Measurements from ENCODE around the gene SLC35F1. TPM values are rescaled to one million over a fixed set of nuclear protein-coding genes. Genes with fewer than 3 reads are reported as not detected.

Gene SLC35F1
- total and polyA plus RNA-seq, 2 donors (not counting 1 experiment from before 2014, with no cell fraction given): 0.09 to 0.17 TPM

DNA sequence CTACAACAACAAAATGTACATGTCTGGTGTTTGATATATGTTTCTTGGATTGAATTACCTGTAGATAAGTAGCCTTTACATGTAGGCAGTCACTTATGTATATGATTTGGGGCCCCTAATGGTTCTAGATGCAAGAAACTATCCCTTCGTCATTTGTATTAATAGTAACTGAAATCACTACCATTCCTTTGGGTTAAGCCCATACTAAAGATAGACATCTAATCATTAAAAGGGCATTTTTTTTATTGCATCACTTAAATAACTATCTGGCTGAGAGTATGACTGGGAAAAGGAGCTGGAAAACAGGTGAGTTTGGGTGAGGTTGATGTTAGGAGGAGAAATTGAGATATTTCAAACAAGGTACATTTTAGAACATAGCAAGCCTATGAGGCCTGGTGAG lies 427.6 kb downstream of the SLC35F1 start:
- no peak for DNase-seq (ENCODE audit: low read depth in 2 of 2)
- Histone ChIP-seq H2AFZ (ENCODE audit: low read length) (no peak overlapping the region), H3K9me3 (ENCODE audit: control insufficient read depth, insufficient read depth, low read depth, low read length) (no peaks in the 10 kb centered on the region), H3K27me3 (ENCODE audit: control insufficient read depth, insufficient read depth, low read length) (no peaks in the 10 kb centered on the region), H3K27ac (ENCODE audit: insufficient read depth, low read length) (no peak overlapping the region), H3K79me2 (ENCODE audit: control insufficient read depth, insufficient read depth, low read length) (no peaks in the 10 kb centered on the region), H3K4me1 (ENCODE audit: control insufficient read depth, extremely low read depth, insufficient read depth, low read length) (no peaks in the 10 kb centered on the region), H3K4me3 (replicated peaks in 1 of 4; ENCODE audit: control extremely low read depth in 1 of 4, insufficient read depth in 1 of 4, low read depth in 3 of 4, low read length in 4 of 4) (no peak overlapping the region), H4K20me1 (ENCODE audit: control insufficient read depth, extremely low read depth, insufficient read depth, low read length) (no peaks in the 10 kb centered on the region), H3K36me3 (ENCODE audit: control insufficient read depth, insufficient read depth, low read length) (no peaks in the 10 kb centered on the region), H3K9ac (ENCODE audit: insufficient read depth, low read length) (no peak overlapping the region), H3K4me2 (ENCODE audit: extremely low read depth, insufficient read depth, low read length) (no peak overlapping the region)
- no peak for TF ChIP-seq EZH2 (IDR thresholded peaks at IDR 0.05; ENCODE audit: low read length, missing control alignments)
- TF ChIP-seq, protein P1, sequence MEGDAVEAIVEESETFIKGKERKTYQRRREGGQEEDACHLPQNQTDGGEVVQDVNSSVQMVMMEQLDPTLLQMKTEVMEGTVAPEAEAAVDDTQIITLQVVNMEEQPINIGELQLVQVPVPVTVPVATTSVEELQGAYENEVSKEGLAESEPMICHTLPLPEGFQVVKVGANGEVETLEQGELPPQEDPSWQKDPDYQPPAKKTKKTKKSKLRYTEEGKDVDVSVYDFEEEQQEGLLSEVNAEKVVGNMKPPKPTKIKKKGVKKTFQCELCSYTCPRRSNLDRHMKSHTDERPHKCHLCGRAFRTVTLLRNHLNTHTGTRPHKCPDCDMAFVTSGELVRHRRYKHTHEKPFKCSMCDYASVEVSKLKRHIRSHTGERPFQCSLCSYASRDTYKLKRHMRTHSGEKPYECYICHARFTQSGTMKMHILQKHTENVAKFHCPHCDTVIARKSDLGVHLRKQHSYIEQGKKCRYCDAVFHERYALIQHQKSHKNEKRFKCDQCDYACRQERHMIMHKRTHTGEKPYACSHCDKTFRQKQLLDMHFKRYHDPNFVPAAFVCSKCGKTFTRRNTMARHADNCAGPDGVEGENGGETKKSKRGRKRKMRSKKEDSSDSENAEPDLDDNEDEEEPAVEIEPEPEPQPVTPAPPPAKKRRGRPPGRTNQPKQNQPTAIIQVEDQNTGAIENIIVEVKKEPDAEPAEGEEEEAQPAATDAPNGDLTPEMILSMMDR (conservative IDR thresholded peaks at IDR 0.05 in 1 of 2, IDR thresholded peaks at IDR 0.05 in 1 of 2; ENCODE audit: low read depth in 1 of 2, low read length in 2 of 2): no peak

DNA sequence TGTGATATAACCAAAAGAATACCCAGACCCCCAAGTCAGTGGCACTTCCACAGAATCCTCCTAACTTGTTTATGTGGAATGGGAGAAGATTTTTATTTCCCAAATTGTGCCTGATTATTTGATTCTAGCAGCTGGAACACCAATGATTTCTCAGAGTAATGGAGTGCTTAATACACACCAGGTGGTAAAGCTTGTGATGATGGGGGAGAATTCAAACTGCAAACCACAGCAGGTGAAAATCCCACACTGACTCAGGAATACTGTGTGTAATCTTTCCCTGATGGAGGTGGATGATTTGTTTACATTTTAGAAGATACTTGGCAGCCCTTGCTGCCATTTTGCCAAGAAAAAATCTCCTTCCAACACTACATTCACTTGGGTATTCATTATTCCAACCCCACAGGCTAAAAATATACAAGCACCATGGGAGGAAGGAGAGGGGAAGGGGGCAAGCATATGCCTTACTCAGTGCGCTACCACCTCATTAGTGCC lies 428.3 kb downstream of the SLC35F1 start:
- H3K9me3 ChIP-seq (ENCODE audit: control insufficient read depth, insufficient read depth, low read depth, low read length): no peaks in the 10 kb centered on the region
- no peak overlapping the region for H3K4me2 ChIP-seq (ENCODE audit: extremely low read depth, insufficient read depth, low read length)
- H3K4me3 ChIP-seq (replicated peaks in 1 of 4; ENCODE audit: control extremely low read depth in 1 of 4, insufficient read depth in 1 of 4, low read depth in 3 of 4, low read length in 4 of 4): no peak overlapping the region
- DNase-seq (ENCODE audit: low read depth in 2 of 2): peak in 1 of 2 donors; percentile 38
- no peaks in the 10 kb centered on the region for H3K4me1 ChIP-seq (ENCODE audit: control insufficient read depth, extremely low read depth, insufficient read depth, low read length)
- TF ChIP-seq, protein P1 (conservative IDR thresholded peaks at IDR 0.05 in 1 of 2, IDR thresholded peaks at IDR 0.05 in 1 of 2; ENCODE audit: low read depth in 1 of 2, low read length in 2 of 2): no peak
- no peak for TF ChIP-seq EZH2 (IDR thresholded peaks at IDR 0.05; ENCODE audit: low read length, missing control alignments)
- no peak overlapping the region for H3K9ac ChIP-seq (ENCODE audit: insufficient read depth, low read length)
- no peaks in the 10 kb centered on the region for H3K79me2 ChIP-seq (ENCODE audit: control insufficient read depth, insufficient read depth, low read length)
- no peak overlapping the region for H2AFZ ChIP-seq (ENCODE audit: low read length)
- H4K20me1 ChIP-seq (ENCODE audit: control insufficient read depth, extremely low read depth, insufficient read depth, low read length): no peaks in the 10 kb centered on the region
- H3K27me3 ChIP-seq (ENCODE audit: control insufficient read depth, insufficient read depth, low read length): no peaks in the 10 kb centered on the region
- no peak overlapping the region for H3K27ac ChIP-seq (ENCODE audit: insufficient read depth, low read length)
- H3K36me3 ChIP-seq (ENCODE audit: control insufficient read depth, insufficient read depth, low read length): no peaks in the 10 kb centered on the region

DNA sequence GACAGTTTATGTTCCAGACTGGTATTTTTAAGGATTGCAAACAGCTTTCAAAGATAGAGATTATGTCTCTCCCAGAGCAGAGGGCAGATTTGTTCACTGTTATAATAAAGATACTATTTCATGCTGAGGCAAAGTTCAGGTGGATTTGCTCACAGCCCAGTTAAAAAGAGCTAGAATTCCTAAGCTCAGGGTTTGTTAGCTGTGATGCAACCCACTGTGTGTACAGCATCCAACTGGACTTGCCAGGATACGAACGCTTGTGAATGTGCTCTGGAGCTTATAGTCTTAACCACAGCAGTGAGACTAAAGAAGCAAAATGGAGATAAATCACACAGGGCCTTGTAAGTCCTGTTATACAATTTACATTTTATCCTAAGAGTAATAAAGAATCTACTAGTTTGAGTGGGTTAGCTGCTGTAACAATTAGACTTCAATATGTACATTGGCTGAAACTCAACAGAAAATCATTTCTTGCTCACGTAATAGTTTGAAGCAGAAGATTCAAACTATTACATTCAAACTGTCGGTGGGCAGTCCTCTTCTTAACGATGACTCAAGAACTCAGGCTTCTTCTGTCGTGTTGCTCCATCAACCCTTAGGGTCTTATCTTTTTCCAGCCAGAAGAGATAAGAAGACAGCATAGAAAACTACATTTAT lies 437.1 kb downstream of the SLC35F1 start:
- H2AFZ ChIP-seq (ENCODE audit: low read length): no peak overlapping the region
- no peaks in the 10 kb centered on the region for H3K27me3 ChIP-seq (ENCODE audit: control insufficient read depth, insufficient read depth, low read length)
- no peak overlapping the region for H3K27ac ChIP-seq (ENCODE audit: insufficient read depth, low read length)
- no peaks in the 10 kb centered on the region for H3K79me2 ChIP-seq (ENCODE audit: control insufficient read depth, insufficient read depth, low read length)
- H3K9ac ChIP-seq (ENCODE audit: insufficient read depth, low read length): no peak overlapping the region
- DNase-seq (ENCODE audit: low read depth in 2 of 2): peak; percentile 7 to 28
- no peak for TF ChIP-seq EZH2 (IDR thresholded peaks at IDR 0.05; ENCODE audit: low read length, missing control alignments)
- TF ChIP-seq, protein P1 (conservative IDR thresholded peaks at IDR 0.05 in 1 of 2, IDR thresholded peaks at IDR 0.05 in 1 of 2; ENCODE audit: low read depth in 1 of 2, low read length in 2 of 2): no peak
- no peak overlapping the region for H3K4me2 ChIP-seq (ENCODE audit: extremely low read depth, insufficient read depth, low read length)
- H3K4me1 ChIP-seq (ENCODE audit: control insufficient read depth, extremely low read depth, insufficient read depth, low read length): no peaks in the 10 kb centered on the region
- H3K9me3 ChIP-seq (ENCODE audit: control insufficient read depth, insufficient read depth, low read depth, low read length): no peaks in the 10 kb centered on the region
- H4K20me1 ChIP-seq (ENCODE audit: control insufficient read depth, extremely low read depth, insufficient read depth, low read length): no peaks in the 10 kb centered on the region
- H3K36me3 ChIP-seq (ENCODE audit: control insufficient read depth, insufficient read depth, low read length): no peaks in the 10 kb centered on the region
- H3K4me3 ChIP-seq (replicated peaks in 1 of 4; ENCODE audit: control extremely low read depth in 1 of 4, insufficient read depth in 1 of 4, low read depth in 3 of 4, low read length in 4 of 4): no peak overlapping the region
